GM21723 (cell line): ENCODE data around the gene WDR20.

Experiments
- ATAC-seq: cut with Tn5 transposase; IDR thresholded peaks from one replicate; pipeline ENCODE4 v1.9.1; 2021; ENCODE audit warnings: mild to moderate bottlenecking, moderate library complexity; ENCODE audit not compliant: unreplicated experiment

WDR20 gene

GRCh38 chr14:102215576-102216250 lies 76.0 kb downstream of the WDR20 start:
- no peak for ATAC-seq

- ATAC-seq, result no peak
Measured at GRCh38 chr14:102217399-102217798, 77.7 kb downstream of the WDR20 start.

DNA sequence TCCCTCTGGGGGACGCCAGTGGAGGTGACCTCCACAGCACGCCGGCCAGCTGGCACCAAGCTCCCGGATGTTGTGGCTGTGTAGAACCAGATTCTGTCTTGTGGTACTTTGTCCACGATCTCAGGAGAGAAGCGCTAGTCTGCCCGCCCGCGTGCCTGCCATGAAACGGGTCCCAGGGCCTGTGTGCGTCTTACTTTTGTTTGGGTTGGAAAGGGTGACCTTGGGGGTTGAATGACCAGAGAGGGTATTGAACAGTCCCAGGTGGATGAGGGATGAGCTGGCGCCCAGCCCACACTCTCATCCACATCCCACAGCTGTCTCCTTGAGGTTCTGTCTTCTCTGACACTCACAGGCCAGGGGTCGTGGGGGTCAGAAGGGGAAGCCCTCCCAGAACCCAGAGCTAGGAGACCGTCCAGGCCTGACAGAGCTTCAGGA lies 78.3 kb downstream of the WDR20 start:
- ATAC-seq, result no peak

- ATAC-seq, result no peak
Measured at GRCh38 chr14:102218688-102219087, 79.0 kb downstream of the WDR20 start.

GRCh38 chr14:102219316-102219715 lies 79.6 kb downstream of the WDR20 start:
- ATAC-seq, result no peak

DNA sequence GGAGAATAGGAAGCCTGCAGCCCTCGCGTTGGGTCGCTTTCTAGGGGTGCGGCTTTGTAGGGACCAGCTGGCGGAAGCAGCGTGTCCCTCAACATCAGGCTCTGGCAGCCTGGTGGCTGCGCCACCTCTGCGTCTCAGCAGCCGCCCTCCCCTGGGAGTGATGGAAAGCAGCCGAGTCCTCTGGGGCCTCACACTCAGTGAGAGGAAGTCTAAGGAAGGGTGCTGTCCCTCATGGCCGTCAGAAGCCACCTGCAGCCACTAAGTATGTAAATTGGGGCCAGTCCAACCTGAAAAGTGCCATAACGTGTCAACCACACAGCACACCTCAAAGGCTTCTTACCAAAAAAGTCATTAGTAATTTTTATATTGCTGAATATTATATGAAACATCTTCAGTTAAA lies 80.3 kb downstream of the WDR20 start:
- ATAC-seq, result peak; percentile 96

GRCh38 chr14:102221026-102221425 lies 81.3 kb downstream of the WDR20 start:
- no peak for ATAC-seq

DNA sequence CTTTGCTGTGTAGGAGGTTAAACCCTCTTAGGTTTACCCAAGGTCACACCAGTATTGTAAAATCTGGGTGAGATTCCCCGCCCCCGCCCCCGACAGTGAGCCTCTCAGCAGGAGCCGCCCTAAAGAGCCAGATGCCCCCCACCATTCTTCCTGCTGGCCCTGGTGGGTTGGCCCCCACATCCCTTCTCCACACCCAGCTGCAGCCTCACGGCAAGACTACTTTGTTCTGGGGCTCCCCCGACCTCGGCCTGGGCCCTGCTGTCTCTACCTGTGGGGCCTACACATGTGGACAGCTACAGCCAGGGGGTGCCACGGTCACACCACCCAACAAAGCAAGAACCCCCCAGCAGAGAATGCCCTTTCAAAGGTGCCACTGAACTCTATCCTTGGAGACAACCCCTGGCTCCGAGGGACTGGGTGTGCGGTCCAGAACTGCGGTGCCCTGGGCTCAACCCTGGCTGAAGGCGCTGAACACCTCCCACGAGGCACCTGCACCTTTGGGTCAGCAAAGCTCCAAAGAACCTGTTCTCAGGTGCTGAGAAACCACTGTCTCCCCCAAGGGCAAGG lies 82.4 kb downstream of the WDR20 start:
- no peak for ATAC-seq

DNA sequence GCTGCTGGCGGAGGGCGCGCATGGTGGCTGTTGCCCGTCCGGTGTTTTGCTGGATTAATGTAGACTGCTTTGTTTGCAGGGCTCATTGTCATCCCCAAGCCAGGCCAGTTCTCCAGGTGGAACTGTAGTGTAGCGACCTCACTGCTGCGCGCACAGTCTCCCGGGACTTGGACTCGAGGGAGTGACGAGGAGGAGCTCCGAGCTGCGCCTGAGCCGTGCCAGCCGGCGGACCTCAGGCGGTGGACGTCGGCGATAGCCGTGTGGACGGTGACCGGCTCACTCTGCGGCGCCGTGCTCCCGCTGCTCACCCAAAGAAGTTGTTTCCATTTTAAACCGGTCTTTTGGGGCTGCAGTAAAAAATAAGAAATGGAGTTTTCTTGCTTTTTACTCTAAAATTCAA lies 83.1 kb downstream of the WDR20 start:
- ATAC-seq, result no peak

- no peak for ATAC-seq
Measured at GRCh38 chr14:102223682-102224081, 84.0 kb downstream of the WDR20 start.

DNA sequence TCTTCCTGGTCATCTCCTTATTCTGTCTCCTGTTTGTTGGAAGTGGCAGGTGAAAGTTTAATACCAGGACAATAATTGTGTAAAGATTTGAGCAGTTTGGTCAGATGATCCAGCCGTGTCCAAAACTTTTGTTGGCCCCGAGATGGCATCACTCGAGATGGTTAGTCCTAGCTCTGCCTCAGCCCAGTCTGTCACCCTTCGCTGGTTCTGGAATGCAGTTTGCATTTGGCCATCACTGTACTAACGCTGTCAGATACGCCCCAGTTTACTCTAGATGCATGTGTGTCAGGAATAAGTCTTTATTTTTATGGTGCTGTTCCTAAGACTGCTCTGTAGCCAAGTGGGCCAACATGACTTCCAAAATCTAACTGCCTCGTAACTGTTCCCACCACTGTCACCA lies 85.7 kb downstream of the WDR20 start:
- no peak for ATAC-seq

DNA sequence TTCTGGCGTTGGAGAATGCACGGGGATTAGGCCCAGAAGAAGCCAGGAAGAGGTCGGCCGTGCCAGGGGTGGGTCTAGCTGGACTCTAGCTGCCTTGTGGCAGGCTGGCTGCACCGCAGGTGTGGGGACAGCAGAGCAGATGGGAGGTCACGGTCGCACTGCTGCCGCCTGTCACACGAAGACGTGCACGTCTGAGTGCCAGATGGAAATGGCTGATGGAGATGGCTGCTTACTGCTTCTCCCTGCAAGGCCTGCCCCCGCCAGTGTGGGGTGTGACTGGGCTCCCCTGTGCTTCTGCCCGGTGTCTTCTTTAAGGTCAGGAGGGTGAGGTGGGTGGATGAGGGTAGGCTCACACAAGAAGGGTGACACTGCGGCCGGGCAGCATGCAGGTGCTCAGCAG lies 86.2 kb downstream of the WDR20 start:
- no peak for ATAC-seq

DNA sequence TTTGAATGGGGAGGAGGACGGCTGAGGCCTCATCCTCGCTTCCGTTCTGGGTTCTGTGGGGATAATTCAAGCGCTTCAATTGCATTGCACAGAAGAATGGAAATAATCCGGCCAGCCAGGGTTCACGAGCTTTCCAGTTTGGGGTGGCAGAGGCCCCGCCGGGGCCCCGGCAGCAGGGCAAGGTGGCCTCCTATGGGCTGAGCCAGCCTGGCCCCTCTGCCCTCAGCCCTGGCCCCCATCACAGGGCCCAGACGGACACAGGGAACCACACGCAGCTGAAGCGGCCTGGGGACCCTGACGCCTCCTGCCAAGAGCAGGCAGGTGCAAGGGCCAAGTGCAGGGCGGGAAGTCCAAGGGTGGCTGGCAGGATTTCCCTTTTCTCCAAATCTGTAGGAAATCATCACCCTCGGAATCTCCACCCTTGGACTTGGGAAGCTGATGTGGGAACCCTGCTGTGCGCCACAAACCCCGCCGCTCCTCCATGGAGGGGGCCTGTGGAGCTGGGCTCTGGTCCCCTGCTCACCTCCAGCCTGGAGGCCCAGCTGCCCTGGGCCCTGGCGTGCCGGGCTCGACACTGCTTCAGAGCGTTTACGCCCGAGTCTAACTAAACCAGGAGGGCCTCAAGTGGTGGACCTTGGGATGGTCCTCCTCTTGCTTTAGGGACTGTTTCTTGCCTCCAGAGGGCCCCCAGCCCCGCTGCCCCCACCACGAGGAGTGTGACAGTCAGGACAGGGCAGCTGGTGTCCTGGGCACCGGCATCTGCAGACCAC lies 86.8 kb downstream of the WDR20 start:
- no peak for ATAC-seq

DNA sequence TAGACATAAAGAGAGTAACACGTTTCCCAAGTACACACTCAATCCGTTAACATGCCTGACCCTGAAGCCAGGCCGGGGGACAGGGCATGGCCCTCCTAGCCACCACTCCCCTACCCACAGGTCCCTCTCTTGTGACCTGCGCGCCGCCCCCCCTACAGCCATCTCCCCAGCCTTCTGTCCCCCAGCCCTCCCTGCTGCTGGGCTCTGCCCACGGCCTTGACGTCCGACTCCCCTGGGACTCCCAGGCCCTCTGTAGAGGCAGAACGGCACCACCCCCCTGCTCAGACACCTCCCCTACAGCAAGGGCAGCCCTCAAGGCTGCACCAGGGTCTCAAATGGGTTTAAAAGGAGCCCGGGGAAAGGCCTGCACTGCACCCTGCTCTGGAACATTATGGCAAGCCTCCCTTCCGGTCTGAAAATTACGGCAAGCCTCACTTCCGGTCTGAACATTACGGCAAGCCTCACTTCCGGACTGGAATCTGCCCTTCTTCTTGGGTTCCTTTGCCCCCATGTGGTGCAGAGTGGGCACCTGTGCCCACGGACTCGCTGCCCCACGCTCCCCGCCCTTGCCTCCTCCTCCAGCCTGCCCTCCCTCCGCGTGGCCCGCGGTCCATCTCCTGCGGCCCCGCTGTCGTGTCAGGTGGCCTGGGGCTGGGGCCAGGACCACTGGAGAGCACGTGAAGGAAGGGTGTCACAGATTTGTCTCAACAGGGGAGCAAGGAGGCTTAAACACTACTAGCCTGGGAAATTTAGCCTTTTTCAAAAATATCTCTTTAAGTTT lies 87.7 kb downstream of the WDR20 start:
- ATAC-seq, result no peak

DNA sequence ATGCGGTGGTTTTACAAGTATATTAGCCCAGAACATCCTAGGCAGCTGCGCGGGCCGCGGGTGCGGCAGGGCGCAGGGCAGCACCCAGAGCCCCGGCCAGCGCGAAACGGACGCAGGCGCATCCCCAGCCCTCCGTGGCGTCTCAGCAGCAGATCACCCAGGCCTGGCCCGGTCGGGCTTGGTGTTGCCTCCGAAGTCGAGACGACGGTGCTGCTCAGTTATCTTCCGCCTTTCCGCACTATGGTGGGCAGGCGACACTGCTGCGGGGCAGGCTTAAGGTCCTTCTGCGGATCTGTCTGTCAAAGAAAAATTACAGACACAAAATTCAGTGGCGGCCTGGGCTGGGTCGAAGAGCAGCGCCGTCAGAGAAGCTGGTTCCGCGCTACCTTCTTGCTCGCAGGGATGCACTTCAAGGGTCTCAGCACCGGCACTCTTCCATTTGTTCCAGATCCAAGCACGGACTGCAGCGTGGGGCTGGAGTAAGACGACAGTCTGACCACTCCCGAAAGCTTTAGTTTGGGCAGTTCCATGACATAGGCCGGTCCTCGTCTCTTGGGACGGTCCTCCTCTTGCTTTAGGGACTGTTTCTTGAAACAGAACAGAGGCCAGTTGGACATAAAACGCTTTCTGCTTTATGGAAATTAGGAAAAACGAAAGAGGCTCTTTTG lies 89.5 kb downstream of the WDR20 start:
- no peak for ATAC-seq

GRCh38 chr14:102229739-102230092 lies 90.0 kb downstream of the WDR20 start:
- ATAC-seq, result no peak

DNA sequence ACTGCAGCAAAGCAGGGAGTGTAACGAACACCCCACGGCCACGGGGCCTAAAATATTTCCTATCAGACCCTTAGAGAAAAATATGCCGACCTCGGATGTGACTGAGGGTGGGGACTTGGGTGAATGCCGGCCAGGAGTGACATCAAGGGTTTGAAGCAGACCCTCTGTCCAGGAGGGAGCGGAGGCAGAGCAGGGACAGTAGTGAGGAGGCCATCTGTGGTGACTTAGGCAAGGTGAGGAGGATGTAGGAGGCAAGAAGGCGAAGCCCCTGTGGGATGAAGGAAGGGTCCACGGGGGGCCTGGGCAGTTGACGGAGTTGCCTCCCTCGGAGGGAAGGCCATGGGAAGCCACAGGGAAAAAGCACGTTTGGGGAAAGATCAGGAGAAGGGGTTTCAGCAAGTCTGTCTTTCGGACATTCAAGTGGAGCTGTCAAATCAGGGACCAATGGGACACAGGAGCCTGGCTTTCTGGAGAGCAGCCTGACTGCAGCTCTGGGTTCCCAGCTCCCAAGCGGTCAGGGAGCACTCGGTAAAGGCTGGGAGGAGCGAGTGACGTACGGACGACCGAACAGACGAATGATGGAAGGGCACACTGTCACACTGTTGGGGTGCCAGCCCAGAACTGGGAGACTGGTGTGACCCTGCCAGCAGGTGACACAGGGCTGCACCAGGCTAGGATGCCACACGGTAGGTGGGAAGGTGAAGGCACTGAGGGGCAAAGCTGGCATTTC lies 90.9 kb downstream of the WDR20 start:
- ATAC-seq, result no peak

- no peak for ATAC-seq
Measured at GRCh38 chr14:102231476-102232347, 92.0 kb downstream of the WDR20 start.

DNA sequence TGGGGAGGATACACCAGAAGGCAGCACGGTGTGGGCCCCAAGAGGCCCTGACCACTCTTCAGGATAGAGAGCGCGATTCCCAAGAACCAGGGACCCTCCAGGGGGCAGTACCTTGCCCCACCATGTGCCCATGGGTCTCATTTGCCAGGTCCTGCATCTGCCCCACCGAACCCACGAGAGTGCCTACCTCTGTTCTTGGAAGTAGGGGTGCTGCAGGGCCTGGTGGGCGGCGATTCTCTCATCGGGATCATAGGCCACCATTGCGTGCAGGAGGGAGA lies 92.6 kb downstream of the WDR20 start:
- ATAC-seq, result no peak

DNA sequence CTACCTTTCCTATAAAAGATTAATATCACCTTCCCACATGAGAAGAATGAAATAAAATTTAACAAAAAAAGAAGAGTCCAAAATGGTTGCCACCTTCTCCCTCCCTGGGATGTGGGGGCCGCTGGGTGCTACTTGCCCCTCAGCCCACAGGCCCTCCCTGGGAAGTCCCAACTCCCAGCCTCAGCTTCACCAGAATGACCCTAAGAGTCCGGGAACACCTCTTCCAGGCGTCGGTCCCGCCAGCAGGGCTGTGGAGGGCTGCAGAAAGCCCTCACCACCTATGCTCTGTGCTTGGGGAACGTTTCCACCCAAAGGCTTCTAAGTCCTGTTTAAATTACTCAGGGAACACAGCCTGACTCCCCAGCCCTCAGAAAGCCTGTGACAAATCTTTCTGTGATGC lies 93.4 kb downstream of the WDR20 start:
- ATAC-seq, result no peak
